ENCODE results near the gene MAP6.

DNA sequence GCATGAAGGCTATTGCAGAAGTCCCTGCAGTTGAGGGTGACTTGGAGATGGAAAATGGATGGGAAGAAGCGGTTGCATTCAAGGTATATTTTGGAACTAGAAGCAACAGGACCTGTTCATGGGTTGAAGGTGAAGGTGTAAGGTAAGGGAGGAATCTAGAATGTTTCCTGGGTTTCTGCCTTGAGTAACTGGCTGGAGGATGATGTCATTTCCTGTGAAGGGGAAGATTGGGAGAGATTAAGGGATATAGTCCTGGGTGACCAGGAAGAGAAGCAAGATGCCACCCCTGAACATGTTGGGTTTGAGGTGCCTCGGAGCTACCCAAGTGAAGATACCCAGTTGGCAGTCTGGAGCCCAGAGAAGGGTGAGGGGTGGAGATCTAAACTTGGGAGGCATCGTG is 36.7 kb upstream of the MAP6 start:
- TF ChIP-seq, protein P1, sequence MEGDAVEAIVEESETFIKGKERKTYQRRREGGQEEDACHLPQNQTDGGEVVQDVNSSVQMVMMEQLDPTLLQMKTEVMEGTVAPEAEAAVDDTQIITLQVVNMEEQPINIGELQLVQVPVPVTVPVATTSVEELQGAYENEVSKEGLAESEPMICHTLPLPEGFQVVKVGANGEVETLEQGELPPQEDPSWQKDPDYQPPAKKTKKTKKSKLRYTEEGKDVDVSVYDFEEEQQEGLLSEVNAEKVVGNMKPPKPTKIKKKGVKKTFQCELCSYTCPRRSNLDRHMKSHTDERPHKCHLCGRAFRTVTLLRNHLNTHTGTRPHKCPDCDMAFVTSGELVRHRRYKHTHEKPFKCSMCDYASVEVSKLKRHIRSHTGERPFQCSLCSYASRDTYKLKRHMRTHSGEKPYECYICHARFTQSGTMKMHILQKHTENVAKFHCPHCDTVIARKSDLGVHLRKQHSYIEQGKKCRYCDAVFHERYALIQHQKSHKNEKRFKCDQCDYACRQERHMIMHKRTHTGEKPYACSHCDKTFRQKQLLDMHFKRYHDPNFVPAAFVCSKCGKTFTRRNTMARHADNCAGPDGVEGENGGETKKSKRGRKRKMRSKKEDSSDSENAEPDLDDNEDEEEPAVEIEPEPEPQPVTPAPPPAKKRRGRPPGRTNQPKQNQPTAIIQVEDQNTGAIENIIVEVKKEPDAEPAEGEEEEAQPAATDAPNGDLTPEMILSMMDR (IDR thresholded peaks at IDR 0.05; ENCODE audit: low read length) = no peak
- no peak for TF ChIP-seq EZH2 (IDR thresholded peaks at IDR 0.05; ENCODE audit: borderline replicate concordance, low read length)

Measured in OCI-LY1 (cell line).